WI38 (cell line): ENCODE data around the gene NUP133.
A peak's percentile ranks its signal among the peaks of the same experiment; 100 is the strongest.
"Not testable (repeated sequence)": the region's sequence is repeated elsewhere in the genome, so short reads cannot be mapped to it uniquely, and the experiment has no call there.

Source experiments
- H3K4me3 ChIP-seq: 2 replicates; pipeline ENCODE4 v1.5.1; 2011; ENCODE audit warnings: low read depth, mild to moderate bottlenecking, control low read depth, low read length
- TF ChIP-seq, protein P1 (sequence below): IDR thresholded peaks from 2 replicates; pipeline ENCODE4 v1.5.1; 2012; ENCODE audit warnings: low read depth, mild to moderate bottlenecking, control low read depth, low read length

NUP133 gene

DNA sequence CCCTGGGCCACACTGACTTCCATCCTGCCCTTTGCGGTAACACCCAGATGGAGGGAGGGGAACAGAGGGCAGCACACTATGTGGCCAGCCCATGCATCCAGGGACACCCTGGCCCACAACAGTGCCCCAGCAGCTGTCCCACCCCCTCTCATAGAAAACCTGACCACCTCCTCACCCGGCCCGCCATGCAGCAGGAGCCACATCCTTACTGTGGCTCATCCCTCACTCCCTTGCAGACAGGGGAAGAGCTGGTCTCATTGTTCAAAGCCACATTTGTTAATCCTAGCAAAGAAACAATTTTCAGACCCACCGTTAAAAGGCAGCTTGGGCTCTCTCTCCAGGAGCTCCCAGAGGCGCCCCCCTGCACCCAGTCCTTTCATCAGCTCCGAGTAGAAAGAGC is 23.2 kb upstream of the NUP133 start:
- H3K4me3 ChIP-seq: no peak overlapping the region
- TF ChIP-seq, protein P1, sequence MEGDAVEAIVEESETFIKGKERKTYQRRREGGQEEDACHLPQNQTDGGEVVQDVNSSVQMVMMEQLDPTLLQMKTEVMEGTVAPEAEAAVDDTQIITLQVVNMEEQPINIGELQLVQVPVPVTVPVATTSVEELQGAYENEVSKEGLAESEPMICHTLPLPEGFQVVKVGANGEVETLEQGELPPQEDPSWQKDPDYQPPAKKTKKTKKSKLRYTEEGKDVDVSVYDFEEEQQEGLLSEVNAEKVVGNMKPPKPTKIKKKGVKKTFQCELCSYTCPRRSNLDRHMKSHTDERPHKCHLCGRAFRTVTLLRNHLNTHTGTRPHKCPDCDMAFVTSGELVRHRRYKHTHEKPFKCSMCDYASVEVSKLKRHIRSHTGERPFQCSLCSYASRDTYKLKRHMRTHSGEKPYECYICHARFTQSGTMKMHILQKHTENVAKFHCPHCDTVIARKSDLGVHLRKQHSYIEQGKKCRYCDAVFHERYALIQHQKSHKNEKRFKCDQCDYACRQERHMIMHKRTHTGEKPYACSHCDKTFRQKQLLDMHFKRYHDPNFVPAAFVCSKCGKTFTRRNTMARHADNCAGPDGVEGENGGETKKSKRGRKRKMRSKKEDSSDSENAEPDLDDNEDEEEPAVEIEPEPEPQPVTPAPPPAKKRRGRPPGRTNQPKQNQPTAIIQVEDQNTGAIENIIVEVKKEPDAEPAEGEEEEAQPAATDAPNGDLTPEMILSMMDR: no peak

DNA sequence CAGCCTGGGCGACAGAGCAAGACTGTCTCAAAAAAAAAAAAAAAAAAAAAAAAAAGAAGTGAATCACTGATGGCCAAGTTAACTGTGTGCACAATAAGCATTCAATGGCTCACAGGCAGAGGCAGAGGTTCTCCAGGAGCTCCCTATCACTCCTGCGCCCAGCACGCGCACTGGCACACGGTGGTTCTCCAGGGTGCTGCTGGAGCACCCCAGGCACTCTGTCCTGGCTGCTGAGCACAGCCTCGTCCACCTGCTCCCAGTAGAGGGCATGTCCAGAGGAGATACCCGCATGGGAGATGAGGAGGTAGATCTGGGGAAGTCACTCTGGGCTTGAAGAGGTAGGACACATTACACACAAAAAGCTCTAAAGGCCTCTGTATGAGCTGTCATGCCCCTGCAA is 21.5 kb upstream of the NUP133 start:
- TF ChIP-seq, protein P1: no peak
- H3K4me3 ChIP-seq: no peak overlapping the region

GRCh38 chr1:229526695-229527094 is 18.6 kb upstream of the NUP133 start:
- TF ChIP-seq, protein P1: no peak
- no peak overlapping the region for H3K4me3 ChIP-seq

DNA sequence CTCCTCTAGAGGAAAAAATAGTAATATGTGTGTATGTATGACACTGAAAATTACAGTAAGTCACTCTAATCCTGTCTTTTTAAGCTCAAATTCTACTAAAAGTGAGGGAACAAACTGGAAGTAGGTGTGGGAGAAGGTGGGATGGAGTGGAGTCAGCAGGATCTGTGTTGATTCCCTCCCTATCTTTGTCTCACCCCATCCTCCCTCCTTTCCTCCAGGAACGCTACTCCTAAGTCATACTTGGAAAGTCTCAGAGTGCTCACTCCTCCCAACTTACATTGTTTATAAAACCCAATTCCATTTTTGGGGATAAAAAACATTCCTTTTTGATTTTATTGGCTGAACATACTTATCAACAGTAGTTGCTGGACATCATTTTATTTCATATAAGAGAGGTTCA is 14.9 kb upstream of the NUP133 start:
- H3K4me3 ChIP-seq: no peak overlapping the region
- TF ChIP-seq, protein P1: no peak

DNA sequence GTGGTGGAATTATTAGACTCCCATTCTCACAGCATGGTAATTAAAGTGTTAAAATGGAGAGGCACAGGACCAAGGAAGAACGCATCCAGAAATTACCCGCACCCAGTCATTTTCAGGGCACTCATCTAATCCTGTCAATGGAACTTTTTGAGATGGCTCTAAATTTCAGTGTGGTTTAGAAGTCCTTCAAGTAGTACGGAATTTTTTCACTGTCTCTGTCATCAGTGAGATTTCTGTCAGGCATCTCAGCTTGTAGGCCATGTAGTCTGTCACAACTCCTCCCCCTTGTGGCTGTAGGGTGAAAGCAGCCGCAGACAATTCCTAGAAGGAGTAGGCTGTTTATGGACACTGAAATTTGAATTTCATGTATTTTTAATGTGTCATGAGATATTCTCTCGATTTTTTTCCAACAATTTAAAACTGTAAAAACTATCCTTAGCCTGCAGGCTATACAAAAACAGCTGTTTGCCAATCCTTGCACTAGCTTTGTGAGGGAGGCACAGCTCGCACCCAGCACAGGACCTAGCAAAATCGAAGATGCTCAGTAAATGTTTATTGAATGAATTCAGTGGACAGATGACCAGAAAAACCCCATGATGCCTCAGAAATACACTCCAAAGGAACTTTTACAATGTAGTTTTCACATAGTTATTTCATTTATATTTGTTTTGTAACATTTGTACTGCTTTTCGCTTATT is 6.6 kb upstream of the NUP133 start:
- TF ChIP-seq, protein P1: peak; percentile 89
- H3K4me3 ChIP-seq: no peak overlapping the region

GRCh38 chr1:229511625-229512024 is 3.5 kb upstream of the NUP133 start:
- not testable (repeated sequence) for H3K4me3 ChIP-seq

GRCh38 chr1:229511201-229511600 is 3.1 kb upstream of the NUP133 start:
- H3K4me3 ChIP-seq: not testable (repeated sequence)

DNA sequence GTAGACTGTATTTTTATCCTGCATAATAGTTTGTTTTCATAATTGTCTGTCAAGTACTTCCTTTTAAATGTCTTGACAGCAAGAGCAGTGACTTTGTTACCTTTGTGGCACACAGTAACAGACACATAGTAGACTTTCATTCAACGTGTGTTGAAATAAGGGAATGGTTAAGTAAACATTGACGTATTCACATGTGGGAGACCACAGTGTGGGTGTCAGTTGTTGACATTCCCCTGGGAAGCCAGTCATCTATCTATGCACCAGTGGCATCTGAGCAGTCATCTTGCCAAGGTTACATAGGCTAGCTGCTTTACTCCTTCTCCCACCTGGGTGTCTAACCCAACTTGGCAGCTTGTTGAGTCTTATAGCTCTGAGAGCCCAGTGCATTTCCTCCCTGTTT is 1.4 kb upstream of the NUP133 start:
- TF ChIP-seq, protein P1: no peak
- no peak overlapping the region for H3K4me3 ChIP-seq
